Hippocampal formation (tissue), 2 donors: Measurements from ENCODE around the gene ZNF670.
"Not testable (repeated sequence)": the region's sequence is repeated elsewhere in the genome, so short reads cannot be mapped to it uniquely, and the experiment has no call there.

Experiments used
- DNase-seq, 2 donors: peaks; one replicate each; lab custom pipeline; 2025; lab: John Stamatoyannopoulos, UW

ZNF670 gene

DNA sequence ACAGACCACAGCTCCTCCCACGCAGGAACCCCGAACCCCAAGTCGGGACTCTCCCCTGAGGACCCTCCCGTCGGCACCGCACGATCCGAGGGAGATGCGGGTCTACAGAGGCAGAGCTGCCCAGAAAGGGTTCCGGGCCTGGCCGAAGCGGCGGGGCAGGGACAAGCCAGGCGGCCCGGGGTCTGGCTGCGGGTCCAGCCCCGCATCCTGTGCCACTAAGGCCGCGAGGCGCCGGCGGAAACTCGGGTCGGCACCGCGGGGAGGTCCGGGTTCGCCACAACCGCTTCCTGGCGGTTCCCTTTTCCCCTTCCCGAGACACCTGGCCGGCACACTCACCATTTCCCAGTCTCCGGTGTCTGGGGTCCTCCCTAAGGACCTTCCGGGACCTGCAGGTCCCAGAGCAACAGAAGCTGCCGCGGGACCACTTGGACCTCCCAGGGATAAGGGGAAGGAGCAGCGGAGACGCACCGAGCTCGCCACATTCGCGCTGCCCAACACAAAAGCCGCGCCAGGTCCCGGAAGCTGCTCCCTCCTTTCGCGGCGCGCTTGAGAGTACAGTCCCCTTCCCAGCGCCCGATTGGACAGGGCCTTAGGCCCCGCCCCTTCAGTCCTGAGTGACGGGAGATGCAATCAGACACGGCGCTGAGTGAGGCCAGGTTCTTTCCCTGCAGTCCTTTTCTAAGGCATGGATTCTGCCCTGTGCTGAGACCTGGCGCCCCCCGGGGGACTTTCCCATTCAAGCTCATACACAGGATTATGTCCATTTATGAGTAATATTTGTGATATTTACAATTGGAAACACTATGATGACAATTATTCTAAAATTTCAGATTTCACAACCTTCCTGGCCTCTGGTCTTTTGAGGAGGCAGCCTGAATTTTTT, at the start of gene ZNF670:
Gene ZNF670, minus strand, starts transcription at position 554 of the 883 bp plus-strand sequence. Its CDS starts 215 bp downstream, at position 339.
- peak; percentile 89 to 93 for DNase-seq

DNA sequence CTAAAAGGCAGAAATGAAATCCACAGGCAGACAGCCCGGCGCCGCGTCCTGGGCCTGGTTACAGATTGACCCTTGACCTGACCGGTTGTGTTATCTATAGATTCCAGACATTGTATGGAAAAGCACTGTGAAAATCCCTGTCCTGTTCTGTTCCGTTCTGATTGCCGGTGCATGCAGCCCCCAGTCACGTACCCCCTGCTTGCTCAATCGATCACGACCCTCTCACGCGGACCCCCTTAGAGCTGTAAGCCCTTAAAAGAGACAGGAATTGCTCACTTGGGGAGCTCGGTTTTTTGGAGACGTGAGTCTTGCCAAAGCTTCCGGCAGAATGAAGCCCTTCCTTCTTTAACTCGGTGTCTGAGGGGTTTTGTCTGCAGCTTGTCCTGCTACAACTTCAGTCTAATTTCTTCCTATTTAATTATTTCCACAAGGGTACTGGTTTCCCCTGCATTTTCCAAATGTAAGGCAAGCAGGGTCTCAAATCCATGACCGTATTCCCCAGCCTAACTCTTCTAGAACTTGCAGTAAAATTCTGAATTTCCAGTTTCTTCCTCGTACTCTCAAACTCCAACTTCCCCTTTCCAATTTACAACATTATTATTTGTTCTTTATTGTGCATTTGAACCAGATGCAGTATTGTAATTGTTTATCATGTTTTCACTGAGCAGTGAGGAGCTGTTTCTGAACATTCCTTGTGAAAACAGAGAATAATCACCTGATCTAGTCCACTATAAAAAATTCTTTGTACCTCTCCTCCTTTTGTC, 49.1 kb upstream of the ZNF670 start:
- not testable (repeated sequence) for DNase-seq

GRCh38 chr1:247126601-247127000, 48.0 kb upstream of the ZNF670 start:
- DNase-seq = not testable (repeated sequence)

- DNase-seq = not testable (repeated sequence)
Measured at GRCh38 chr1:247126166-247126565, 47.6 kb upstream of the ZNF670 start.

DNA sequence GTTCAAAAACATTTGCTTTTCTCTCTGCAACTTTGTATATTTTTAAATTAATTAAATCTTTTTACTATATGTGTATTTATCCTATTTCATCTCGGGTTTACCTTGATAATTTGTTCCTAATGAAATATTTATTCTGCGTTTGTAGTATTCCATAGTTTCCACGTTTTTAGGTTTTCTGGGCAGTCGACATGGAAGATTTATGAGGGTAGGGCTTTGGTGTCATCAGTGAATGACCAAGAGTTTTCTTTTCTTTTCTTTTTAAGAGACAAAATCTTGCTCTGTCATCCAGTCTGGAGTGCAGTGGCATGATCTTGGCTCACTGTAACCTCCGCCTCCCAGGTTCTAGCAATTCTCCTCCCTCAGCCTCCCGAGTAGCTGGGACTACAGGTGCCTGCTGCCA, 42.8 kb upstream of the ZNF670 start:
- DNase-seq = no peak

GRCh38 chr1:247120408-247120668, 41.7 kb upstream of the ZNF670 start:
- not testable (repeated sequence) for DNase-seq

DNA sequence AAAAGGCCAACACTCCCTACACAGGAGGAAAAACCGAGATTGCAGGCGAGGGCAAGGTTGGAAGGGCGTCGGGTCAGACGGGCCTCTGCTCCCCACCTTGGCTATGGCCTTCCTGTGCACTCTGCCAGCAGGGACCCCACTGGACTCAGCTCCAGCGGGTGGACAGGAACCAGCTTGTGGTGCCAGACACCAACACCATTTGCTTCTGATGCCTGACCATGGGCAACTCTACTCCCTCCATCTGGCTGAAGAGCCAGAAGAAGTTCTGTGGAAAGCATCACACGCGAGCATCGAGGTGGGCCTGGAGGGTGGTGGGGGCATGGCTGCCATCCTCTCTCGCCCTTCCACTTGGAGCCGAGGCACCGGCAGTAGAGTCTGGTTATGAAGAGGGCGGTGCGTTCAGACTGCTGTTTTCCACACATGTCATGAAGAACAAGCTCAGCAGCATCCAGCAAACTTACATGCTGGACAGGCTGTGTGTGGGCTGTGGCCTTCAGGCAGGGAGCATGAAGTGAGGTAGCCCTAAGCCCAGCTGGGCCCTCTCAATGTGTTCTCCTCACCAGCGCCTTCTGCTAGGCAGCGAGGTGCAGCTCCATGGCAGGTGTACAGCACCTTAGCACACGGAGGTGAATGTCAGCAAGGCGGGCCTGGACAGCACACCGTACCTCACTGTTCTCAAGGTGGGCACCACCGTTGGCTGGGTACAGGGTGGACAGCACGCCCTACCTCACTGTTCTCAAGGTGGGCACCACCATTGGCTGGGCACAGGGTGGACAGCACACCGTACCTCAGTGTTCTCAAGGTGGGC, 41.2 kb upstream of the ZNF670 start:
- DNase-seq = no peak

DNA sequence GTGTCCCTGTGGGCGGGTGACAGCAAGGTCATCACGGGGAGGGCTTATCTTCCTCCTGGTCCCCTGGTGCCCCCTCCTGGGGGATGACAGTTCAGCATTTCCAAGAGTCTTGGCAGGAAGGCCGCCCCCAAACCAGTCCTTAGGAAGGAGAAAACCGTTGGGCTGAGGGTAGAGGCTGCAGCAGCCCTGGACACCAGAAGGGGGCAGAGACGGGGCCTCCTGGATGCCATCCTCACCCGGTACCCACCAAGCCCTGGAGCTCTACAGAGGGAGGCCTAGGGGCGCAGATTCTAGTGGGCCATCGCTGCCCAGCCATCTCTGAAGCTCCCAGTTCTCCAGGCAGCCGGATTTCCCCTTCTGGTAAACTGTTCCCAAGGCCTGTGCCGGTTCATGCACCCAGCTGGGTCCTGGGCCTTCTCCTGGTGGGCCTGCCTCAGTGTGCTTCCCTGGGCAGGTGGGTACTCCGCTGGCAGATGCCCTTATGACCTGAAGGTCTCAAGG, 40.4 kb upstream of the ZNF670 start:
- no peak for DNase-seq

- no peak for DNase-seq
Measured at GRCh38 chr1:247115545-247115944, 36.9 kb upstream of the ZNF670 start.

DNA sequence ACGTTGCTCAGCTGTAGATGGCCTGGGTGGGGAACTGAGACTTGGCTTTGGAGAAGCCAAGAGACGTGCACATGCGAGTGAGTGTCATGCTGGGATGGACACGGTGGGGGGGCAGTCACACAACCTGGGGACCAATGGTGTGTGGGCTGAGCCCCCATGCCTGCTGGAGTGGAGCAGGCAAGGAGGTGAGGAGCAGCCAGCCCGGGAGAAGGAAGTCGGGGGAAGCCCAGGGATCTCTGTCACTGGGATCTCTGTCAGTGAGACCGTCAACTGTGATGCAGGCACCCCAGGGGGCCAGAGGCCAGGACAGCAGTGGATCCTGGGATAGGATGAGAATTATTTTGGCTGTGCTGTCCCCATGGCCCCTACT, 36.5 kb upstream of the ZNF670 start:
- DNase-seq = no peak

DNA sequence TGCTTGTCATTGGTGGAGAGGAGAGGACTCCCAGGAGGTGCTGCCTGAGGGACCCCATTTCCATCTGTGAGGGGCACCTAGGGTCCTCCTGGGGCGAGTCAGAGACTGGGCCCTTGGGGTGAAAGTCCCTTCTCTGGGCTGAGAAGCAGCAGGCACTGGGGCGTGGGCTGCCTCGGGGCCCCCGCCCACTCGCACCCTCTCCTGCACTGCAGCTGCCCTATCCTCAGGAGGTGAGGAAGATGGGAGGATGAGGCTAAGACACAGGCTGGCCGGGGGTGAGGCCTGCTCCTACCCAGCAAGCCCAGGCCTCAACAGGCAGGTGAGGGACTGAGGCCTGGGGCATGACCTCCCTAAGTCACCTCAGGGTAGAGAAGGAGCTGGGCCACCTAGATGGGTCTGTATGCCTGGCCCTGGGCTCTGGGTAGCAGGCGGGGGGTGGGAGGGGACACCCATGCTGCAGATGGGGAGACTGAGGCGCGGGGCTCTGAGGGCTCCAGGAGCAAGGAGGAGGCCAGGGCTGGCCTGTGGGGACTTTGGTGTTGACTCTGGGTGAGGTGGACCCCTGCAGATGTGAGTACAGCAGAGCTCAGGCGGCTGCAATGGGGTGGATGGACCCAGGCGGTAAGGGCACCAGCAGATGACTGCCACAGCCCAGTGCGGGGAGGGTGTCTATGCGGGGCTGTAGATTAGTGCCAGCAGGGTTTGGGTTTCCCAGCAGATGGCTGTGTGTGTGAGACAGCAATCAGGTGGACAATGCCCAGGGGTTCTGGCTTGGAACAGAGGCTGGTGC, 35.9 kb upstream of the ZNF670 start:
- DNase-seq = no peak

- DNase-seq = no peak
Measured at GRCh38 chr1:247113733-247114271, 35.2 kb upstream of the ZNF670 start.

DNA sequence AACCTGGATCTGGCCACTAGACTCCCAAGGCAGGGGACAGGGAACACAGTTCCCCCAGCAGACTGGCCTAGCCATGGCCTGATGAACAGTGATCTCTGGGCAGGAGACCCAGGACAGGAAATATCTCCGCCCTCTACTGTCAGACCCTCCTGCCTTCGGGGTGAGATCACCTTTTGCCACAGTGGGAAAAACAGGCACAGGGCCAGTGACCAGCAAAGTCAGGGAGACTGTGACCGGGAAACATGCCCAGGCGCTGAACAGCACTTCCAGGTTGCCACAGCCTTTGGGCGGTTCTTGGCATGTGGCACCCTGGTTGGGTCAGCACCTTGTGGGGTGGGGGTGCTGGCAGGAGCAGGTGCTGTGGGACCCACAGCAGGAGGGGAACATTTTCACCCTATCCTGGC, 34.5 kb upstream of the ZNF670 start:
- DNase-seq = no peak

GRCh38 chr1:247112479-247112781, 33.8 kb upstream of the ZNF670 start:
- no peak for DNase-seq

- DNase-seq = peak in 1 of 2 donors; percentile 50
Measured at GRCh38 chr1:247111700-247112478, 33.3 kb upstream of the ZNF670 start.

GRCh38 chr1:247111259-247111699, 32.7 kb upstream of the ZNF670 start:
- DNase-seq = peak in 1 of 2 donors; percentile 5

GRCh38 chr1:247110627-247111258, 32.1 kb upstream of the ZNF670 start:
- DNase-seq = no peak

- no peak for DNase-seq
Measured at GRCh38 chr1:247107694-247108093, 29.1 kb upstream of the ZNF670 start.

GRCh38 chr1:247105966-247106365, 27.4 kb upstream of the ZNF670 start:
- DNase-seq = no peak

GRCh38 chr1:247104965-247105364, 26.4 kb upstream of the ZNF670 start:
- no peak for DNase-seq
